Neural crest cell (in vitro differentiated cells): ENCODE measurements around the gene MYCBPAP. TPM values are rescaled to one million over a fixed set of nuclear protein-coding genes. Genes with fewer than 3 reads are reported as not detected.

Experiments used
- DNase-seq: peaks from one replicate; pipeline ENCODE4 v3.0.0; 2021; ENCODE audit warnings: low read depth, mixed read lengths, low spot score
- H3K27ac Mint-ChIP-seq: one replicate; pipeline ENCODE4 v1.8.0; 2021; ENCODE audit warnings: mild to moderate bottlenecking, mixed read lengths; ENCODE audit not compliant: unreplicated experiment
- H3K27me3 Mint-ChIP-seq: 2 replicates; pipeline ENCODE4 v1.8.0; 2021; ENCODE audit warnings: low read depth, mild to moderate bottlenecking, mixed read lengths
- H3K36me3 Mint-ChIP-seq: 2 replicates; pipeline ENCODE4 v1.8.0; 2021; ENCODE audit warnings: low read depth, mild to moderate bottlenecking, mixed read lengths
- H3K4me1 Mint-ChIP-seq: 2 replicates; pipeline ENCODE4 v1.8.0; 2021; ENCODE audit warnings: mixed read lengths
- H3K4me3 Mint-ChIP-seq: one replicate; pipeline ENCODE4 v1.8.0; 2021; ENCODE audit warnings: mild to moderate bottlenecking, mixed read lengths
- H3K9me3 Mint-ChIP-seq: 2 replicates; pipeline ENCODE4 v1.8.0; 2021; ENCODE audit warnings: mixed read lengths
- long read RNA-seq: library from polyadenylated mRNA; unstranded; transcript quantifications from one replicate; pipeline ENCODE4 v2.0.0, GENCODE V29; 2020
- total RNA-seq: library from RNA; stranded (reverse); gene quantifications from 2 replicates; pipeline ENCODE4 v1.2.1, GENCODE V29; 2021
- TF ChIP-seq, protein P1 (sequence below): fragments of 200-600 bp; sonication (generic); conservative IDR thresholded peaks from 2 replicates; pipeline ENCODE4 v1.5.0; 2021; ENCODE audit warnings: antibody characterized with exemption, mild to moderate bottlenecking

Gene MYCBPAP
- total RNA-seq = 1.2 and 1.7 TPM in 2 replicates
- long read RNA-seq, partial matches to known transcripts = 1 of 2 reads
- long read RNA-seq, other reads (novel, unspliced or antisense) = 1 of 2 reads

DNA sequence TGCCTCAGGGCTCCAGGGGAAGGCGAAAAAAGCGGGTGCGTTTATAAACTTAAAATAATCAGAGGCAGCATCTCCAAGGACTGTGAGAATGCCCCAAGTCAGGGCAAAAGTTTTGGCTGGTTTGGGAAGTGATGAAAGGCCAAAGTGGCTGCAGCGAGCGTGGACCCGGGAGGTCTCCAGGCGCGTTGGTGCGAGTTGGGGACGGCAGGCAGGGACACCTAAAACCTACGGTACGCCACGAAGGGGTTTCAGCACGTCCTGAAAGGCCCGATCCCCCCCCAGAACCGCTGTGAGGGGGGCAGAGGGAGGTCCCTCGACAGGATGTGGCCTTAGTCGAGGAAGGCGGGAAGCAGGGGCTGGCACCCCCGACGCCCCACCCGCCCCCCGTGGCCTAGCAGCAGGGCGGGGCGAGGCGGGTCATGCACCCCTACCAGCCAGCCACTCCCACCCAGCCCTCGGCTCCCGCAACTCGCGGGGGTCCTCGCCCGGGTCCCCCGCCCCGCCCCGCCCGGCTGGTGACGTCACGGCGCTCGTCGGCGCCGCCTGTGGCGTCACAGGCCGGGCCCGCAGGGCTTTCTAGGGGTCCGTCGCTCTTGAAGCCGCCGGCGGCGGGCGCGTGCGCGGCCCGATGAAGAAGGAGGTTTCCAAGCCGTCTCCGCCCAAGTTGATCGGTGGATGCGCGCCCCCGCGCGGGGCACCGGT is at the start of gene MYCBPAP:
Gene MYCBPAP (plus strand): TSS at position 569 of the 702 bp plus-strand sequence. CDS start 236 bp downstream, outside the sequence.
- H3K9me3 Mint-ChIP-seq = no peaks in the 10 kb centered on the region
- H3K4me3 Mint-ChIP-seq = peak within 1 kb of the TSS; percentile 84
- DNase-seq = peak; percentile 70
- TF ChIP-seq, protein P1, sequence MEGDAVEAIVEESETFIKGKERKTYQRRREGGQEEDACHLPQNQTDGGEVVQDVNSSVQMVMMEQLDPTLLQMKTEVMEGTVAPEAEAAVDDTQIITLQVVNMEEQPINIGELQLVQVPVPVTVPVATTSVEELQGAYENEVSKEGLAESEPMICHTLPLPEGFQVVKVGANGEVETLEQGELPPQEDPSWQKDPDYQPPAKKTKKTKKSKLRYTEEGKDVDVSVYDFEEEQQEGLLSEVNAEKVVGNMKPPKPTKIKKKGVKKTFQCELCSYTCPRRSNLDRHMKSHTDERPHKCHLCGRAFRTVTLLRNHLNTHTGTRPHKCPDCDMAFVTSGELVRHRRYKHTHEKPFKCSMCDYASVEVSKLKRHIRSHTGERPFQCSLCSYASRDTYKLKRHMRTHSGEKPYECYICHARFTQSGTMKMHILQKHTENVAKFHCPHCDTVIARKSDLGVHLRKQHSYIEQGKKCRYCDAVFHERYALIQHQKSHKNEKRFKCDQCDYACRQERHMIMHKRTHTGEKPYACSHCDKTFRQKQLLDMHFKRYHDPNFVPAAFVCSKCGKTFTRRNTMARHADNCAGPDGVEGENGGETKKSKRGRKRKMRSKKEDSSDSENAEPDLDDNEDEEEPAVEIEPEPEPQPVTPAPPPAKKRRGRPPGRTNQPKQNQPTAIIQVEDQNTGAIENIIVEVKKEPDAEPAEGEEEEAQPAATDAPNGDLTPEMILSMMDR = no peak
- peaks cover 38% of the 10 kb centered on the region for H3K4me1 Mint-ChIP-seq
- peak within 1 kb of the TSS; percentile 75 for H3K27ac Mint-ChIP-seq
- peaks cover 3% of the 10 kb centered on the region for H3K27me3 Mint-ChIP-seq
- H3K36me3 Mint-ChIP-seq = no peaks in the 10 kb centered on the region

- Mint-ChIP-seq H3K4me1 (no peaks in the 10 kb centered on the region), H3K36me3 (peaks cover 2% of the 10 kb centered on the region), H3K27me3 (no peaks in the 10 kb centered on the region), H3K4me3 (no peak overlapping the region), H3K9me3 (no peaks in the 10 kb centered on the region), H3K27ac (no peak overlapping the region)
- no peak for DNase-seq
- TF ChIP-seq, protein P1 = no peak
These were observed 49.2 kb upstream of the MYCBPAP start for GRCh38 chr17:50458701-50459676.

DNA sequence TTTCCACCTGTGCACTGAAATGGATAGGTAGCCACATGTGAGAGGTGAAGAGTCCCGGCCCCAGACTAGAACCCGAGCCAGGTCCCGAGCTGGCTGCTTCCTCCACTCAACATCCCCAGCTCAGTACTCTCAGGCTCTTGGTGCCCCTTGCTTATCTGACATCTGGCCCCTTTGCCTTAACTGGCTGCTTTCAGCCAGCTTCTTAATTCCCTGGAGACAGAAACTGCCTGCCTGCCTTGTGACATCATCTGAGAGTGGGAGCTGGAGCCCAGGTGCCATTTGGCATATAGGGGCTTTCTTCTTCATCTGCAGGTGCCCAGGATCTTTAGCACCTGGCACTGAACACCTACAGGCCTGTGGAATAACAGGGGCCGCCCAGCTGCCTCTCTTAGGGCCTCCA is 48.5 kb upstream of the MYCBPAP start:
- Mint-ChIP-seq H3K27ac (no peak overlapping the region), H3K4me3 (no peak overlapping the region), H3K36me3 (peaks cover 2% of the 10 kb centered on the region), H3K4me1 (no peaks in the 10 kb centered on the region), H3K27me3 (no peaks in the 10 kb centered on the region), H3K9me3 (no peaks in the 10 kb centered on the region)
- TF ChIP-seq, protein P1 = no peak
- DNase-seq = no peak

GRCh38 chr17:50460831-50461526 is 47.3 kb upstream of the MYCBPAP start:
- no peak overlapping the region for H3K4me3 Mint-ChIP-seq
- no peaks in the 10 kb centered on the region for H3K9me3 Mint-ChIP-seq
- TF ChIP-seq, protein P1 = no peak
- DNase-seq = no peak
- H3K36me3 Mint-ChIP-seq = peaks cover under 1% of the 10 kb centered on the region
- H3K4me1 Mint-ChIP-seq = no peaks in the 10 kb centered on the region
- peaks cover 2% of the 10 kb centered on the region for H3K27me3 Mint-ChIP-seq
- no peak overlapping the region for H3K27ac Mint-ChIP-seq

DNA sequence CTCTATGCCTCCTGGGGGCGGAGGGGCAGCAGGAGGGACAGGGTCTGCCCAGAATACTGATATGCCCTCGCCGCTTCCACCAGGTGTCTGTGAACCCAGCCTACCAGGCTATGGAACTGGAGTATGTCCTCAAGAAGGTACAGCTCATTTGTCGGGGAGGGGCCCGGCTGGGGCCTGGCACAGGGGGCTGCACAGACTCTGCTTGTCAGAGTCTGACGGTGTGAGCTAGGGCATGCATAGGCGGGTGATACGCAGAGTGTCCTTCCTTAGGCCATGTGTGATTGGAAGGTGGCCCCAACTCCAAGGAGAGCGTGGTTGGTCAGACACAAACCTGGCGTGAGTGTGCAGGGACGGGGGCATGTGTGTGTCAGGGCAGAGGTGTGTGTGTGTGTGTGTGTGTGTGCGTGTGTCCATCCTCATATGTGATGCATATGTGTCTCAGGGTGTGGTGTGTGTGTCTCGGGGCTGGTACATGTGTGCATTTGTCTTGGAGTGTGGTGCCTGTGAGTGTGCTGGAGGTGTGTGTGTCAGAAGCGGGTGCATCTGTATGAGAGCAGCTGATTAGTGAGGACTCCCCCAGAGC is 46.6 kb upstream of the MYCBPAP start:
- Mint-ChIP-seq H3K27me3 (peaks cover 2% of the 10 kb centered on the region), H3K27ac (no peak overlapping the region)
- no peak for DNase-seq

More for the DNA sequence above, 46.6 kb upstream of the MYCBPAP start:
- no peaks in the 10 kb centered on the region for H3K36me3 Mint-ChIP-seq
- H3K4me1 Mint-ChIP-seq = no peaks in the 10 kb centered on the region
- H3K4me3 Mint-ChIP-seq = no peak overlapping the region
- no peaks in the 10 kb centered on the region for H3K9me3 Mint-ChIP-seq
- TF ChIP-seq, protein P1 = no peak
